Measurements from ENCODE around the gene FAM216A.
"Not testable (repeated sequence)": the region's sequence is repeated elsewhere in the genome, so short reads cannot be mapped to it uniquely, and the experiment has no call there.

FAM216A gene, protein sequence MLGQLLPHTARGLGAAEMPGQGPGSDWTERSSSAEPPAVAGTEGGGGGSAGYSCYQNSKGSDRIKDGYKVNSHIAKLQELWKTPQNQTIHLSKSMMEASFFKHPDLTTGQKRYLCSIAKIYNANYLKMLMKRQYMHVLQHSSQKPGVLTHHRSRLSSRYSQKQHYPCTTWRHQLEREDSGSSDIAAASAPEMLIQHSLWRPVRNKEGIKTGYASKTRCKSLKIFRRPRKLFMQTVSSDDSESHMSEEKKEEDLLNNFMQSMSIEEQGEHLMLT

GRCh38 chr12:110468214-110469048, at the start of gene FAM216A, which contains the start of gene GPN3:
Gene FAM216A (plus strand): TSS chr12:110468845. CDS start chr12:110468876, 31 bp downstream.
Gene GPN3 (minus strand): TSS chr12:110468257. CDS start chr12:110468203, 54 bp downstream.
- peak; percentile 97 for DNase-seq

- DNase-seq: not testable (repeated sequence)
Observed at GRCh38 chr12:110420644-110421043, 48.0 kb upstream of the FAM216A start.

DNA sequence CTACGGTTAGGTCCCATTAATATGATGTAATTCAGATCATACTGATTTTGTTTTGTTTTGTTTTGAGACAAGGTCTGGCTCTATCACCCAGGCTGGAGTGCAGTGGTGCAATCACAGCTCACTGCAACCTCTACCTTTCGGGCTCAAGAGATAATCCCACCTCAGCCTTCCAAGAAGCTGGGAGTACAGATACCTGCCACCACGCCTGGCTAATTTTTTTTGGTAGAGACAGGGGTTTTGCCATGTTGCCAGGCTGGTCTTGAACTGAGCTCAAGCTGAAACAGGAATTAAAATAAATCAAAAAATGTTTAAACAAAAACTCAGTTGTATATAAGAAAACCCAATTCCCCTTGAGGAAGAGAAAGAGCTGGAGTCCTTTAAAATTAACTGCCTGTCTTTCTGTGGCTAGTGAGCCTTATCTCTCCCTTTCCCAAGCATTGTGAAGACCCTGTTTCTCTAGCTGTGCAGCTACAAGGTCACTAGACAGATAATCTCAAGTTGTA, 47.4 kb upstream of the FAM216A start:
- DNase-seq: no peak

GRCh38 chr12:110421701-110422100, 46.9 kb upstream of the FAM216A start:
- DNase-seq: no peak

- DNase-seq: no peak
Observed at GRCh38 chr12:110424237-110424636, 44.4 kb upstream of the FAM216A start.

DNA sequence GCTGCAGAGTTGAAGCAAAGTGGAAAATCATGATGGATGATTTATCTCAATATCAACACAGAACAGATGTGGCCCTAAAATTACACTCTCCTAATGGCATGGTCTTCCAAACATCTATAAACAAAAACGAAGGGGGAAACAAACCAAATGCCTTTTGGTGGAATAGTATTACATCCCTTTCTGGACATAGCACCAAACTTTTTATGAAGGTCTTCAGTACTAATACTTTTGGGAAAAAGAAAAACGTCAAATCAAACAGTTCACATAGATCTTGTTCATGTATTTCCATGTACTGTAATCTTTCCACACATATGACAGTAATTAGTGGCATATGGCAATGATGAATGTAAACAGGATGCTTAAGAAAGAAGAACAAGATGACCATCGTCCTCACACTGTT, 42.2 kb upstream of the FAM216A start:
- DNase-seq: no peak

DNA sequence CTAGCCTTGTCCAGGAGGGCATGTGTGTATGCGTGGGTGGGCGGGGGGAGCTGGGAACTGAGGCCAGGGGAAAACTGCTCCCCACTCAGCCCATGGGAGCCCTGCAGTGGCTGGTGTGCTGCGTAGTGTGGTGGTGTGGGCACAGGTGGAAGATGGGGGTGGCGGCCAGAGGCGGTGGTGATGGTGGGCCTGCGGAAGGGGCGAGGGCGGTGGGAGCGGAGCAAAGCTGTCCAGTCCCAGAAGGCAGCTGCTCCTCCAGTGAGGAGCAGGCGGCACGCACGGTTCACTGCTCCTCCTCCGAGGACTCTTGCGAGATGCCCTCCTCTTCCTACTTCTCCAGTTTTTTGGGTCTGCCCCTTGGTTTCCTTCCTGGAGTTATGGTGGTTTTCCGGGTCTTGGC, 39.0 kb upstream of the FAM216A start:
- DNase-seq: not testable (repeated sequence)

DNA sequence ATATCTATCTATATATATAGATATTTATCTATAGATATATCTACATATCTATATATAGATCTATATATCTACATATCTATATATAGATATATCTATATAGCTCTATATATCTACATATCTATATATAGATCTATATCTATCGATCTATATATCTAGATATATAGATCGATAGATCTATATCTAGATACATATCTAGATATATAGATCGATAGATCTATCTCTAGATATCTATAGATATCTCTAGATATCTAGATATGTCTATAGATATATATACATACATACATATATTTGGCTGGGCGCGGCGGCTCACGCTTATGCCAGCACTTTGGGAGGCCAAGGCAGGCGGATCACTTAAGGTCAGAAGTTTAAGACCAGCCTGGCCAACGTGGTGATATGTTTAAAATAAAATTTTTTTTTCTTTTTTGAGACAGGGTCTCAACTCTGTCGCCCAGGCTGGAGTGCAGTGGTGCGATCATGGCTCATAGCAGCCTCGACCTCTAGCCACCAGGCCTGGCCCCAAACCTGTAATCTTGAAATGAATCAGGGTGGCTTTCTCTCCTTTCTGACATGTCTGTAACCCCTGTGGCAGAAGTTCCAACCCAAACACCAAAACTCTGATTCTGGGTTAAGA, 36.6 kb upstream of the FAM216A start:
- DNase-seq: peak; percentile 14

GRCh38 chr12:110436231-110436630, 32.4 kb upstream of the FAM216A start:
- DNase-seq: no peak

- DNase-seq: no peak
Observed at GRCh38 chr12:110444455-110444854, 24.2 kb upstream of the FAM216A start.

DNA sequence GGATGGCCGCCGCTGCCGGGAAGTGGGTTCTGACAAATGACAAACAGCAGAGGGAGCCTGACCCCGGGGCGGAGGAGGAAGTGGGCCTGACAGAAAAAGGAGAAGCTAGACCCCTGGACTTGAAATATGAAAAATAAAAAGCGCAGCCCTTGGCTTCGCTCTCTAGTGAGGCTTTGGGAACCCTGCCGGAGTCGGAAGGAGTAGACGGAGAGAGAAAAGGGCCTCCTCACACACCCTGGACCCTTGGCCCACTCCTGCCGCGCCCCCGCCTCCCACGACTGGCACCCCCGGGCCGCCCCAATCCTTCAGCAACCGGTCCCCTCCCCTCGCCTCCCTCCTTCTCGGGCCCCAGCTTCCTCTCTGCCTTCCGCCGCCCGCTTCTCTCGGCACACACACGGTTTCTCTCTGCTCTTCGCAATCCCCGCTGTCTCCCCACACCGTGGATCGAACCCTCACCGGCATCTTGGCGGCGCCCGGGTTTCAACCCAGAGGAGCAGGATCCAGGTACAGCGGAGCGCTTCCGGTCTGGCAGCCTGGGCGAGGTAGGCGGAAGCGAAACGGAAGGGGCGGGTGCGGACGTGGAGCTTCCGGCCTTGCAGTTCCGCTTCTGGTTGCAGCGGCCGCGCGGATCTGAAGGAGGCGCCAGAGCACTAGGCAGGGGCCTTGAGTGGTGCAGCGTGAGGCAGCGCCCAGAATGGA, 18.7 kb upstream of the FAM216A start, which contains the start of gene ARPC3:
Gene ARPC3, minus strand, starts transcription at position 539 of the 699 bp plus-strand sequence. Its CDS starts 77 bp downstream, at position 462.
- peak; percentile 96 for DNase-seq

DNA sequence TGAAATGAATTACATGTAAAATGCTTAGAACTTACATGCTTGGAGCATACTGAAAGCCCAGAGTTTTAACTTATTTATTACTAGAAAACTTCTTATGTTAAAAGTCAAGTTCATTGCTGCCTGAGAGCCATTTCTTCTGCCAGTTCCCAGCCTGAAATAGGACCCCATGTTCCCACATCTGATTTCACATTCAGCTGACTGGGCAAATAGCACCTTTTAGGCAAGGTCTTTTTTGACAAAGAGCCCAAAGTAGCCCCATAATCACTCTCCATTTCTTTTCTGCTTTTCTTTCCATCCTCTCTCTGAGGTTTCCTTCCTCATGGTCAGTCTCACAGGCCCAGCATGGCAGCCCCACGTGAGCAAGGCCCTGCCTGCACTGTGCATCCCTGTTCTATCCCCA, 17.4 kb upstream of the FAM216A start:
- no peak for DNase-seq

DNA sequence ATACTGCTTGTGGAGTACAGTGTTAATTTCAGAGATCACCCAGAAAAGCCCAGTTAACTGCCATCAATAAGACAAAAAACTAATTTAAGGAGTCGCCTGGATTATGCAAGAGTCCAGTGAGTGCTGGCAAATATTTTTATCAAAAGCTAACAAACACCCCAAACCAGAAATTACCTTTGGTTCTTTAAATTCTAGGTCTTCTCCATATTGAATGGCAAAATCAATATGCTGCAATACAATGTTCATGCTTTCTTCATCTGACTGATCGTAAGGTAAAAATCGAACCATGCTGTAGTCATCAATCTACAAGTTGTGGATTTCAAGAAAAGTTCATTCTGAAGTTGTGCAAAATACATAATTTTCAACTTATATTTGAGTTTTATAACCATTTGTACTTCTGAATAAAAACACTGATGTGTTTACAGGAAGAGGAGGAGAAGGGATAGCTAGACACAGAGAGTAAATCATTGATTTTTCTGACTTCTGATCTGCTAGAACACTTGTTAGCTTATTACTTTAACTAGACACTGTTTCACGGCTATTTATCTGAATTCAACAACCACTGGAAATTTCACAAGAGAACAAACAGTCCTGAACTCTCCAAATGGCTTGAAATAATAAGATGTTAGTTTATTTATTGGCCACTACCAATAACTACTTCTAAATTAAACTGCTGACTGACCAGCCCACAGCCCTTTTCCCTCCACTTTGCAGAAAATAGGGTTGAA, 14.9 kb upstream of the FAM216A start:
- no peak for DNase-seq

DNA sequence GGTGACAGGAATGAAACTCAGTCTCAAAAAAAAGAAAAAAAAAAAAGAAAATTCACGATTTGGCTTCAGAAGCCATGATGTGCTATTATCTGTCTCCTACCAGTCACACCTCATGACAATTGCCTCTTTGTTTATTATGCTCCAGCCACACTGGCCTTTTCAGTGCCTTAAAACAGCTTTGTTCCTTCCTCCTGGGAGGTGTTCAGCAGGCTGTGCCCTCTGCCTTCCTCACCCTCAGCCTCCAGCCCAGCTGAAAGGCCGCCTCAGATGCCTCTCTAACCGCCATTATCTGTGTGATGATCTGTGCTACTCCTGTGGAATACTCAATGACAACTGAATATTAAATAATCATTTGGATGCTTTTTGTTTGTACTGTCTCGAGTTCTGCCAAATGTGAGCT, 9.9 kb upstream of the FAM216A start:
- DNase-seq: no peak

DNA sequence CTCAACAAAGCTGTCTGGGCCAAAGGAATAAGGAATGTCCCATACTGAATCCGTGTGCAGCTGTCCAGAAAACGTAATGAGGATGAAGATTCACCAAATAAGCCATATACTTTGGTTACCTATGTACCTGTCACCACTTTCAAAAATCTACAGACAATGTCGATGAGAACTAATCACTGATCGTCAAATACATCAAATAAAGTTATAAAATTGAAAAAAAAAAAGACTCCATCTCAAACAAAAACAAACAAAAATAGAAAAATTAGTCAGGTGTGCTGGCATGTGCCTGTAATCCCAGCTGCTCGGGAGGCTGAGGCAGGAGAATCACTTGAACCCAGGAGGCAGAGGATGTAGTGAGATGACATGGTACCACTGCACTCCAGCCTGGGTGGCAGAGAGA, 7.5 kb upstream of the FAM216A start:
- not testable (repeated sequence) for DNase-seq

DNA sequence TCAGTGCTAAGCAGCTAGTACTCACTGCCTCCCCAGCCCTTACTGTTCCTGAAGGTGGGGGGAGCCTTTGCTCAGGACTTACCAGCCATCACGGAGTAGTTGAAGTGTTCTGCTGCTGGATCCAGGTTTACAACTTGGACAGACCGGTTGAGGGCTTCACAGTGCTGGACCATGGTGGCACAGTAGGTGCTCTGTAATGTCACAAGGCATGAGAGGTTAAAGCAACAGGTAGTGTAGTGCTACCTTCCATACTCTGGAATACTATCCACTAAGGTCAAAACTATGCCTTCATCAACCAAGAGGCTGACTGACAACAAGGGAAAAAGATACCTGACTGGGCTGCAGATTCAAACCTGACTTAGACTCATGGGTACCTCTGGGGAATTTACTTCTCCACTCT, 3.6 kb upstream of the FAM216A start:
- no peak for DNase-seq

- not testable (repeated sequence) for DNase-seq
Observed at GRCh38 chr12:110465765-110466164, 2.9 kb upstream of the FAM216A start.

DNA sequence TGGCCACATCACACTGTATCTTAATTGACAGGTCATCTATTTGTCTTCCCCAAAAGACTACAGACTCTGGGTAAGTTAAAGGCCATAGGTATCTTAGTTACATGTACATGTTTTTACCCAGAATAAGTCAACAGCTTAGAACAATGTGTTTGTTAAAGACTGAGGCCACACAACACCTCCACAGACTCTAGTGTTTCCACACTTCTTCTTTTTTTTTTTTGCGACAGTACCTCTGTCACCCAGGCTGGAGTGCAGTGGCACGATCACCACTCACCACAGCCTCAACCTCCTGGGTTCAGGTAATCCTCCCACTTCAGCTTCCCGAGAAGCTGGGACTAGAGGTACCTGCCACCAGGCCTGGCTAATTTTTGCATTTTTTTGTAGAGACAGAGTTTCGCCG, 1.9 kb upstream of the FAM216A start:
- DNase-seq: no peak

DNA sequence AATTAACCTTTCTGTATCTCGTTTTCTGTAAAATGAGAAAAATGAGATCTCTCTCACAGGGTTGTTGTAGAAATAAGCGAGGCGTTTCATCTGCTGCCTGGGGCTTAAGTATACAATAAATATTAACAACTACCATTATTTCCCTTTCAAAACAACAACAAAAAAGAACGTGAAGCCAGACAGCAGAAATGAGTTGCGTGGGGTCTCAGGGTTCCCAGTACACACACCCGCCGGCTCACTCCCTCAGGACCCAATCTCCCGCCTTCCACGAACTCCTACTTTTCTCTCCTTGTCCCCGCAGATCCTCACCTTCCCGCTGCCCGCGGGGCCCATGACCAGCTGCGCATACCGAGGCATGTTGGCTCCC, 815 bp upstream of the FAM216A start:
- no peak for DNase-seq

DNA sequence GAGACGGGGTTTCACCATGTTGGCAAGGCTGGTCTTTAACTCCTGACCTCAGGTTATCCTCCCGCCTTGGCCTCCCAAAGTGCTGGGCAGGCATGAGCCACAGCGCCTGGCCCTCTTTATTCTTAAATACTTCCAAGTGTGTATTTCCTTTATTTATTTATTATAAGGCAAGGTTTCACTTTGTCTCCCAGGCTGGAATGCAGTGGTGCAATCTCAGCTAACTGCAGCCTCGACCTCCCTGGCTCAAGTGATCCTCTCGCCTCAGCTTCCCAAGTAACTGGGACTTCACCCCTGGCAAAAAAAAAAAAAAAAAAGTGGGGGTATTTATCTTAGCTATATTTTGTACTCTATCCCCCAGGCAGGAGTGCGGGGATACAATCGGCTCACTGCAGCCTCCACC, 6.8 kb downstream of the FAM216A start:
- DNase-seq: no peak

DNA sequence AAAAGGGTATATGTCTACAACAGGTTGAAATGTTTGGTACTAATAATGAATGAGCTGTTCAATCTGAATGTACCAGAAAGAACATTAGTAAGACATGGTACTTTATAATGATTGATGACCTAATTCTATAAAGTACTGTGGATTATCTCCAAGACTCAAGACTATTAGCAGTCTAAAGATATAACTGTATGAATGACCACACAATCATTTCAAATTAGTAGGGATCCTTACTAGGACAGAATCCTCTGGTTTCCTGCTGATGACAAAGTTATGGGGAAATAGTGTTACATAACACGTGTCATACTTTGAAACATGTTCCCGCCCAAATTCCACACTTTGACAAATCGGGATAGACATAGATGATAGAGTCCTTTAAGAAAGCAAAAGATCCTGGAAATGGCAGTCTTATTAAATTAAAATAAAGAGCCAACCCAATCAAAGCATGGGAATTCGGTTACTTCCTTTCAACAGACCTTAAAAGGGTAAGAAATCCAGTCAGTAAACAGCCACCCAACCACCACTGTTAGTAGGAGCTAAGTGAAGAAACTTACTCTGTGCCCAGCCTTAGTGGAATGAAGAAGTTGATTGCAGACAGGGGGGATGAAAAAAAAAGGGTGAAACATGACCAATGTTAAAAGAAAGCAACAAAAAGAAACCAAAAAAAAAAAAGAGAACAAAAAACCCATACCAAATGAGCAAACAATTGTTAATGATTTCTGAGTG, 30.5 kb downstream of the FAM216A start:
- no peak for DNase-seq
